Activated CD4-positive, CD25-positive, alpha-beta regulatory T cell treated with anti-CD3 and anti-CD28 coated beads, Interleukin-2, amount 50 U/mL, for 72 hours (primary cell): ENCODE measurements around the gene CEPT1.
A peak's percentile ranks its signal among the peaks of the same experiment; 100 is the strongest.

ENCODE experiments used
- DNase-seq: peaks from one replicate; pipeline ENCODE4 v3.0.0; 2021

The CEPT1 gene

GRCh38 chr1:111193712-111194480 lies 53.9 kb downstream of the CEPT1 start:
- no peak for DNase-seq

- DNase-seq, result no peak
Measured at GRCh38 chr1:111195002-111195684, 55.1 kb downstream of the CEPT1 start.

GRCh38 chr1:111196213-111196612 lies 56.2 kb downstream of the CEPT1 start:
- DNase-seq, result no peak

GRCh38 chr1:111197598-111198284 lies 57.7 kb downstream of the CEPT1 start:
- no peak for DNase-seq

GRCh38 chr1:111198836-111199235 lies 58.8 kb downstream of the CEPT1 start:
- DNase-seq, result no peak

GRCh38 chr1:111199329-111199728 lies 59.3 kb downstream of the CEPT1 start:
- DNase-seq, result no peak

- DNase-seq, result peak; percentile 60
Measured at GRCh38 chr1:111199881-111200801, 60.1 kb downstream of the CEPT1 start, which contains the start of gene DENND2D. DENND2D (minus strand) TSS chr1:111200646; CDS start chr1:111200459, 187 bp downstream.

- DNase-seq, result no peak
Measured at GRCh38 chr1:111200802-111201161, 60.8 kb downstream of the CEPT1 start.

GRCh38 chr1:111201275-111202090 lies 61.5 kb downstream of the CEPT1 start:
- DNase-seq, result no peak

- DNase-seq, result no peak
Measured at GRCh38 chr1:111202366-111202706, 62.3 kb downstream of the CEPT1 start.

- no peak for DNase-seq
Measured at GRCh38 chr1:111202707-111203623, 62.9 kb downstream of the CEPT1 start.

- peak; percentile 76 for DNase-seq
Measured at GRCh38 chr1:111203681-111204200, 63.7 kb downstream of the CEPT1 start.

- peak; percentile 68 for DNase-seq
Measured at GRCh38 chr1:111204201-111204982, 64.4 kb downstream of the CEPT1 start.

GRCh38 chr1:111204983-111205713 lies 65.1 kb downstream of the CEPT1 start:
- no peak for DNase-seq

- no peak for DNase-seq
Measured at GRCh38 chr1:111205714-111206050, 65.7 kb downstream of the CEPT1 start.

GRCh38 chr1:111208921-111209320 lies 68.9 kb downstream of the CEPT1 start:
- no peak for DNase-seq

GRCh38 chr1:111209622-111210021 lies 69.6 kb downstream of the CEPT1 start:
- no peak for DNase-seq

- no peak for DNase-seq
Measured at GRCh38 chr1:111211921-111212320, 71.9 kb downstream of the CEPT1 start.
